NCI-H774 (cell line): Measurements from ENCODE around the gene CHMP4A.

Experiments used
- DNase-seq: peaks from one replicate; lab custom pipeline; 2025; lab: John Stamatoyannopoulos, UW

Gene CHMP4A

DNA sequence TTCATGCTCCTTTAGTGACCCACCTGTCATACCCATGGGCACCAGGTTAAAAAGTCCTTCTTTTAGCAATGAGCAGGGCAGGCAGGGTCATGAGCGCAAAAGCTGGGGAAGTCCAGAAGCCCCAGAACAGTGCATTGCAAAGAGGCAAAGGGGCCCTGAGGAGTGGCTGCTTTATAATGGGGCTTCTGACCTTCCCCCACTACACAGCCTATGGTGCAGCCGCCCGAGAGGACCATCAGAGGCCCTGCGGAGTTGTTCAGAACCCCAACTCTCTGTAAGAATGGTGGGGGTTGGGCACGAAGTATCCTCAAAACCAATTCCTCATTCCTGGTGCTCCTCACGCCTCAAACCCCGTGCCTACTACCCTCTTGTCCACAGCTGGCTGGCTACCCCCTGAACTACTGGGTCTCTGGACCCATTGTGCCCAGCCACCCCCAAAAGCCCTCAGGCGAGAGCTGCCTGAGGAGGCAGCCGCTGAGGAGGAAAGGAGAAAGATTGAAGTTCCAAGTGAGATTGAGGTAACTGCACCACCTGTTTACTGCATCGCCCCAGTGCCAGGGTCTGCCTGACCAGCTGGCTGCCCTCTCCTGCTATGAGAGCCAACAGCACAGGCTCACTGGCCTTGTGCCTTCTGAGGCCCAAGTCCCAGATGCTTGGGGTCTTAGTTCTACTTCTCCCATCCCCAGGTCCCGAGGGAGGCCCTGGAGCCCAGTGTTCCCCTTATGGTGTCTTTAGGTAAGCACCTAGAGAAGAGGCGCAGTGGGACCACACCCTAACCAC is 34.7 kb downstream of the CHMP4A start:
- DNase-seq: no peak

DNA sequence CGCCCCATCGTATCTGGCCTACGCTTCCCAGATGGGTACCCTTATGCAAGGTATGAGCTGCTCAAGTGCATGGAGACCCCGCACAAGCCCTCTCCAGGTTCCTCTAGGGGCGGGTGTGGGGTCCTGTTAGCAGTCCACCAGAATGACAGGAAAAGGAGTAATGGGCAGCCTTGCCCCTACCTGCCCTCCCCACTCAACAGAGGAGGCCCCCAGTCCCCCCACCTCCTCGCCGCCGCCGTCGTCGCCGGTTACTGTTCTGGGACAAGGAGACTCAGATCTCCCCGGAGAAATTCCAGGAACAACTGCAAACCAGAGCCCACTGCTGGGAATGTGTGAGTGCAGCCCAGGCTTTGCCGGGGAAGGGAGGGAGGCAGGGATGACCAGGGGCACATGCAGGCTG is 35.4 kb downstream of the CHMP4A start:
- no peak for DNase-seq

DNA sequence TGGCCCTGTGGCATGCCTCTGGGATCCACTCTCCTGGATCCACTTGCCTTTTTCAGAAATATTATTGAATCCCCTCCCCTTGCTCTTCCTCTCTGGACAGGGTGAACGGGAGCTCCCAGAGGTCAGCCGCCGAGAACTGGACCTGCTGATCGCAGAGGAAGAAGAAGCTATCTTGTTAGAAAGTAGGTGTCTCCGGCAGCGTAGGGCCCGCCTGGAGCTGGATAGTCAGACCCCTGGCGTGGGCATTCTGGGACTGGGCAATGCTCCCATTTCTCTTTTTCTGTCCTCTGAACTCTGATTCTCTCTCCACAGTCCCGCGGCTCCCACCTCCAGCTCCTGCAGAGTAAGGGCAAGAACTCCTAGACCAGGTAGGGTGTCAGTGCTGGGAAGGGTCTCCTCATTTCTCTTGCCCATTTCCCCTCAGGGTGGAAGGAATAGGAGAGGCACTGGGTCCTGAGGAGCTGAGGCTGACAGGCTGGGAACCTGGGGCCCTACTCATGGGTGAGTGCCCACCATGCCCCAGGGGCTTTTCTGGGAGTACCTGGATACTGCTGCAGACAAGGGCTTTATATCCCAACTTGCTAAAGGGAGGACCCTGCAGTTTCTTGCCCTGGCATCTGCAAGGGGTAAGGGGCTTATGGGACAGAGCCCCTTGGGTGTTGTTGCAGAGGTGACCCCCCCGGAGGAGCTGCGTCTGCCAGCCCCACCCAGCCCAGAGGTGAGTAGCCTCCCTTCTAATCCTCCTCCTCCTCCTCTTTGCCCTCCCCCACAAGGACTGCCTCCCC is 36.1 kb downstream of the CHMP4A start:
- DNase-seq: no peak

DNA sequence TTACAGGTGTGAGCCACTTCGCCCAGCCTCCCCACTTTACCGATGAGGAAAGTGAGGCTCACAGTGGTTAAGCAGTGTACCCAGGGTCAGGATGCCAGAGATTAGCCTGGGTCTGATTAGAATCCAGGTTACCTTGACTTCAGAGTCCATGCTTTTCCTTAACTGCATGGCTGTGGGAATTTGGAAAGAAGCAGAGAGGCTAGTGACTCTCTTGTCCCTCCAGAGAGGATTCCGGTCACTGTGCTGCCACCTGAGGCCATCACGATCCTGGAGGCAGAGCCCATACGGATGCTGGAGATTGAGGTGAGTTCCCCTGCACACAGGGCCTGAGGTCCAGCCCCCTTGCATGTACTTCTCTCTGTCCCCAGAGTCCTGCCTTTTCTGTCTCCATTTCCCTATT is 36.7 kb downstream of the CHMP4A start:
- no peak for DNase-seq

DNA sequence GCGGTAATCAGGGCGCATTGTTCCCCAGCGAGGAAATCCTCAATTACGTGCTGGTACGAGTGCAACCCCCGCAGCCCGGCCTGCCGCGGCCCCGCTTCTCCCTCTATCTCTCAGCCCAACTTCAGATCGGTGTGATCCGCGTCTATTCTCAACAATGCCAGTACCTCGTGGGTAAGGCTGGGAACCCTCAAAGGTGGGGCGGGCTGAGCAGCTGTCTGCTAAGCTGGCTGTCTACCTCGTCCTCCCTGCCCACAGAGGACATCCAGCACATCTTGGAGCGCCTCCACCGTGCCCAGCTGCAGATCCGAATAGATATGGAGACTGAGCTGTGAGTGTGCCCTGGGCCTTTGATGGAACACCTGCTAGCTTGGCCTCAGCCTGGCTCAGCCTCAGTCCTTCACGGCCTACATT is 40.4 kb downstream of the CHMP4A start:
- no peak for DNase-seq

DNA sequence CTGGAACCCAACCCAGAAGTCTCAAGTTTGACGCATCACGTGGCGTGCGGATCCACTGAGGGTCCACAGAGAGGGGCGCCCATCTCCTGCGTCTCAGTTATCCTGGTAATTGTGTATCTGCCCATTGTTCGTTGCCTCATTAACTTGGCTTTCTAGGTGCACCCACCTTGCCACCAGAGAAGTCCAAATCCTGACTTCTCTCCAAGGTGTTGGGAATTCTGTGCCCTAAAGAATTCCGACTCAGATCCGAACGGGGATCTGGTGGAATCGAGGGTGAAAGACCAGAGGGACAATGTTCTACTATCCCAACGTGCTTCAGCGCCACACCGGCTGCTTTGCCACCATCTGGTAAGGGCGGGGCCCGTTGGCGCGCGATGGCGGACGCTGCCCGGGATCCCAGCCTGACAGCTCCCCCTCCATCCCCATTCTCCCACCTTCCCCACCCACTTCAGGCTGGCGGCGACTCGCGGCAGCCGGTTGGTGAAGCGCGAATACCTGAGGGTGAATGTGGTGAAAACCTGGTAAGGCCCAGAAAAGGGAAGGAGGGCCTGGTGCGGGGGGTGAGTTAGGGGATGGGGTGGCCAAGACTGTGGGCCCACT is 40.9 kb downstream of the CHMP4A start:
- DNase-seq: no peak

DNA sequence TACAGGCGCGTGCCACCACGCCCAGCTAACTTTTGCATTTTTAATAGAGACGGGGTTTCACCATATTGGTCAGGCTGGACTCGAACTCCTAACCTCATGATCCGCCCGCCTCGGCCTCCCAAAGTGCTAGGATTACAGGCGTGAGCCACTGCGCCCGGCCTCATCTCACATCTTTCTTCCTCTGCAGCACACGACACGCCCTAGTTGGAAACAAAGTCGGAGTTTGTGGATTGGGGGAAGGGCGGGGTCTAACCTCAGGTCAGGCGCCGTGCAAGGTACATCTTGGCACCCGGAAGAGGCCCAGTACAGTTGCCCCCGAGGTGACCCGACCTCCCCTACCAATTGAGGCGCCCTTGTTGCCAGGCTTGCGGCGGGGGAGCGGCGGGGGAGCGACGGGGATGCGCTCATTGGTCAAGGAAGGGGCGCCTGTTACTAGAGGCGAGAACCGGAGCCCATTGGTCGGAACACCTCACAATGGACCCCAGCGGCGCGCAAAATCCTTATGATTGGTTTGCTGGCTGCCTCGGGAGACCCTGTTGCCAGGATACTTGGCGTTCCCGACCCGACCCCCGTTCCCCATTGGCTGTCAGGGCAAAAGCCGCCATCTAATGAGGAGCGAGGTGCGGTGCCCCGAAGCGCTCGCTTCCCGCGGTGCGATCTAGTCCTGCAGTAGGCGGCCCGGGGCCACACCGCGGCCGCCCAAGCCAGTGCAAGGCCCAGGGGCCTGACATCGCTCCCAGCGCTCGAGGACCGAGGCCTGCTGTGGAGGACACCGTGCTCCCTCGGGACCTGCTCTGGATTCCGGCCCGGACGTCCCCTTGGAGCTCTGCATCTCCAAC is 41.6 kb downstream of the CHMP4A start, which contains the start of gene REC8:
REC8 (plus strand) TSS at position 659 of the 839 bp plus-strand sequence. CDS start 473 bp downstream, outside the sequence.
- peak; percentile 98 for DNase-seq

DNA sequence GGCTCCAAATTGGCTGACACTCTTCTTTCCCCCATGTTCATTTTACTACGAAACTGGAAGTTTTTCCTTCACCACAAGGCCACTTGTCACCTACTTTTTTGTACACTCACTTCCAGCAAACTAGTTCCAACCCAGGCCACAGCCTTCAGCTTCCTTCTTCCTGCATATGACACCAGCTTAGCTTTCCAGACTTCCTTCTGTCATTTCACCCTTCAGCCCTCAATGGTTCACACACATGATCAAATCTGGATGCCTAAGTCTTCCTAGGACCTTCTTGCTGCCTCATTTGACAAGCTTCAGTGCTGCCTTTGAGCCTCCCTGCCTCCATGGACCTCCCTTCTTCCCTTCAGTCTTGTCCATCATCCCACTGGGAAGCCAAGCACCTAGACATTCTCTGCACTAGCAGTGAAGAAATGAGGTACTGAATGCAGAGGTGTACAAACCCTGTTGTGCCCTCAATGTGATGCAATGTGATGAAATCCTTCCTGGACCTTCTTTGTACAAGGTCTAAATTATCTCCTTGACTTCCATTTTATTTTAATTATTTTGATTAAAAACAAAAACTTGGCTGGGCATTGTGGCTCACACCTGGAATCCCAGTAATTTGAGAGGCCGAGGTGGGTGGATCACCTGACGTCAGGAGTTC is 45.7 kb downstream of the CHMP4A start:
- DNase-seq: no peak

DNA sequence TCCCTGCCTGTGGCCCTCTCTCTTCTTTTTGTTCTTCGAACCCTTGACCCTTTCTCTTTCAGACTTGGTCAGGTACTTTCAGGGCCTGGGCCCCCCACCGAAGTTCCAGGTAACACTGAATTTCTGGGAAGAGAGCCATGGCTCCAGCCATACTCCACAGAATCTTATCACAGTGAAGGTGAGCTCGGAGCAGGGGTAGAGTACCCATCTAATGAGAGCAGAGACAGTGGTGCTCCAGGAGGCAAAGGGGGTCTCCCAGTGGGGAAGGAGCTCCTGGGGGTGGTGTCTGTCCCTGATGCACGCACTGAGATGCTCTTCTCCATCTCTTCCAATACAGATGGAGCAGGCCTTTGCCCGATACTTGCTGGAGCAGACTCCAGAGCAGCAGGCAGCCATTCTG is 47.5 kb downstream of the CHMP4A start:
- DNase-seq: no peak

DNA sequence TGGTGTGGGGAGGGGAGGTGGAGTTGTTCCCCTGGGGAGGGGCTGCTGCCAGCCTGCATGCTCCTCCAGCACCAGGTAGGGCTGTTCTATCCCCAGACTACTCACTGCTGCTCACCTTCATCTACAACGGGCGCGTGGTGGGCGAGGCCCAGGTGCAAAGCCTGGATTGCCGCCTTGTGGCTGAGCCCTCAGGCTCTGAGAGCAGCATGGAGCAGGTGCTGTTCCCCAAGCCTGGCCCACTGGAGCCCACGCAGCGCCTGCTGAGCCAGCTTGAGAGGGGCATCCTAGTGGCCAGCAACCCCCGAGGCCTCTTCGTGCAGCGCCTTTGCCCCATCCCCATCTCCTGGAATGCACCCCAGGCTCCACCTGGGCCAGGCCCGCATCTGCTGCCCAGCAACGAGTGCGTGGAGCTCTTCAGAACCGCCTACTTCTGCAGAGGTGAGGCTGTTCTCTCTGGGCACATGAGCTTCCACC is 48.7 kb downstream of the CHMP4A start:
- DNase-seq: no peak

DNA sequence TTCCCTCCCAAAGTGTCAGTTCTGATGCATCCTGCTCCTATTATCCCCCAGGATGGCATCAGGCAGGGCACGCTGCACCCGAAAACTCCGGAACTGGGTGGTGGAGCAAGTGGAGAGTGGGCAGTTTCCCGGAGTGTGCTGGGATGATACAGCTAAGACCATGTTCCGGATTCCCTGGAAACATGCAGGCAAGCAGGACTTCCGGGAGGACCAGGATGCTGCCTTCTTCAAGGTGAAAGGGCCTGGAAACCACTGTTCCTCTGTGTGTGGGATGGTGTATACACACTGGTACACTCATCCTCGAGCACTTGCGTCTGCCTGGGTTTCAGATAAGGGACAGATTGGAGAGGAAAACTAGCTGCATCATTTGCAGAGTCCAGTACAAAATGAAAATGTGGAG is 51.2 kb downstream of the CHMP4A start:
- DNase-seq: no peak

DNA sequence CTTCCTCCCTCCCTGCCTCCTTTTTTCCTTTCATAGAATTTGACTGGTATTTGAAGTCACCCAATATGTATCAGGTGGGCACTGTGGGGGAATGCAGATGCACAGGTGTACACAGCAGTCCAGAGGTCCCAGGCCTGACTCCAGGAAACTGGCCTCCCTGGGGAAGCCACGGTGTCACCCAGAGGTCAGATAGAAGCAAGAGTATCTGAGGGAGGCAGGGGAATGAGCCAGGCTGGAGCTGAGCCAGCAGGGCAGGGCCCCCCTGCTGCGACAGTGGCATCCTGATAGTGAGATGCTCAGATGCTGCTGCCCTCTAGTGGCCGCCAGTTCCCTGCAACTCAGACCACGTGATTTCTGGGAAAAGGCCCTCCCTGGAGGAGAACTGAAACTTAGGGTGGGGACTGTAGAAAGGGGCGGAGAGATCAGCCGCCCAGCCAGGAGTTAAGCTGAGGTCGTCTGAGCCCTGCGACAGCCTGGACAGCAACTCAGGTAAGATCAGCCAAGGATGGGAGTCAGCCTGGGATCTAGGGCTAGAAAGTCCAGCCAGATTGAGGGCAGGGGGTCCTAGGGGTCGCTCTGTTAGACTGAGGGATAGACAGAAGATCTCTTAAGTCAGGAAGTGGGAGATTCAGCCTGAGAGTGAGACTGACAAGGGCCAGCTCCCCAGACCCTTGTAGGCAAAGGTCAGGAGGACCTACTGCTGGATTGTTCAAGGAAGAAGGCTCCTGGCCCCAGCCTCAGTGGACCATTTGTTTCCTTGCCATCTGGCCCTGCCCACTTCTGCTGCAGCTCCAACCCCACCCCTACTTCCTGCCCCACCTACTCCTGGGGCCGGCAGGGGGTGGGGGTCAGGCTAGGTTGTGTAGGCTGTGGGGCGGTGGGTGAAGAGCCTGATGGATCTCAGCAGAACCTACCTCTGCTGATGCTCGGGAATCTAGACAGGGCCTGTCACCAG is 52.2 kb downstream of the CHMP4A start, which contains the start of gene IRF9:
IRF9 (plus strand) TSS at position 416 of the 955 bp plus-strand sequence. CDS start 880 bp downstream, outside the sequence.
- DNase-seq: peak; percentile 89

DNA sequence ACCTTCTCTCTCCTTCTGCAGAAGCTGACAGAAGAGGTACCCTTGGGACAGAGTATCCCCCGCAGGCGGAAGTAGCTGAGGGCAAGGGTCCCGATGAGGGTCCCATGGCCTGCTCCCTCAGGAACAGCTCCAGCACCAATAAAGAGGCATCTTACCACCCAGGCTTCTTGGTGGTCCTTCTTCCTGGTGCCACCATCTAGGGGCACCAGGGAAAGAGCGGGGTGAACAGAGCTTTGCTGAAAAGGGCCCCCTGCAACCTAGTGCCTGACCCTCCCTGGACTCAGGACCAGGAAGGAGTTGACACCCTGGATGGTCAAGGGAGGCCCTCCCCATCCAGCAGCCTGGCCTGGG is 52.8 kb downstream of the CHMP4A start:
- no peak for DNase-seq

DNA sequence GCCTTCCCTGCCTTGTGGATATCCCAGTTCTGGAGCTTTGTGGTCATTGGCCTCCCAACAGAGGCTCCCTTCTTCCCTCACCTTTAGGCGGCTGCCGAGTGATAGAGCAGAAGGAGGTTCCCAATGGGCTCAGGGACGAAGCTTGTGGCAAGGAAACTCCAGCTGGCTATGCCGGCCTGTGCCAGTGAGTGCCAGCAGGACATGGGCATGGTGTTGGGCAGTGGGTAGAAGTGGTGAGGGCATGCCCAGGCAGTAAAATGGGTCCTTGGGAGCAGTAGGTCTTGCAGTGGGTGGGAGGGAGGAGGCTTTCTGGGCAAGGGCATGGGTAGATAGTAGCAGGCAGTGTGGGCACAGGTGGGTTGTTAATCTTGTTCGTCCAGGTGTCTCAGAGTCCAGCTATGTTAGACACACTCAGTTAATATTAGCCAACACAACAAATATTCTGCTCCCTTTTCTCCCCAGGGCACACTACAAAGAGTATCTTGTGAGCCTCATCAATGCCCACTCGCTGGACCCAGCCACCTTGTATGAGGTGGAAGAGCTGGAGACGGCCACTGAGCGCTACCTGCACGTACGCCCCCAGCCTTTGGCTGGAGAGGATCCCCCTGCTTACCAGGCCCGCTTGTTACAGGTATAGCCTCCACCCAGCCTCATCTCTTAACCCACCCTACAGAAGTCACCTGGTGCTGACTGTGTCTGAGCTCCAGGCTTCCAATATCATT is 53.4 kb downstream of the CHMP4A start:
- DNase-seq: no peak
